ENCODE data around the gene TLCD3B. TPM values are rescaled to one million over a fixed set of nuclear protein-coding genes. Genes with fewer than 3 reads are reported as not detected.

Gene TLCD3B
- total and polyA plus RNA-seq, 9 of the 15 experiments (the other 6 are each of a cell fraction or from before 2014, with no cell fraction given) = 0.10 to 0.52 (median 0.23) TPM; not detected in 4

- TF ChIP-seq, protein P1, sequence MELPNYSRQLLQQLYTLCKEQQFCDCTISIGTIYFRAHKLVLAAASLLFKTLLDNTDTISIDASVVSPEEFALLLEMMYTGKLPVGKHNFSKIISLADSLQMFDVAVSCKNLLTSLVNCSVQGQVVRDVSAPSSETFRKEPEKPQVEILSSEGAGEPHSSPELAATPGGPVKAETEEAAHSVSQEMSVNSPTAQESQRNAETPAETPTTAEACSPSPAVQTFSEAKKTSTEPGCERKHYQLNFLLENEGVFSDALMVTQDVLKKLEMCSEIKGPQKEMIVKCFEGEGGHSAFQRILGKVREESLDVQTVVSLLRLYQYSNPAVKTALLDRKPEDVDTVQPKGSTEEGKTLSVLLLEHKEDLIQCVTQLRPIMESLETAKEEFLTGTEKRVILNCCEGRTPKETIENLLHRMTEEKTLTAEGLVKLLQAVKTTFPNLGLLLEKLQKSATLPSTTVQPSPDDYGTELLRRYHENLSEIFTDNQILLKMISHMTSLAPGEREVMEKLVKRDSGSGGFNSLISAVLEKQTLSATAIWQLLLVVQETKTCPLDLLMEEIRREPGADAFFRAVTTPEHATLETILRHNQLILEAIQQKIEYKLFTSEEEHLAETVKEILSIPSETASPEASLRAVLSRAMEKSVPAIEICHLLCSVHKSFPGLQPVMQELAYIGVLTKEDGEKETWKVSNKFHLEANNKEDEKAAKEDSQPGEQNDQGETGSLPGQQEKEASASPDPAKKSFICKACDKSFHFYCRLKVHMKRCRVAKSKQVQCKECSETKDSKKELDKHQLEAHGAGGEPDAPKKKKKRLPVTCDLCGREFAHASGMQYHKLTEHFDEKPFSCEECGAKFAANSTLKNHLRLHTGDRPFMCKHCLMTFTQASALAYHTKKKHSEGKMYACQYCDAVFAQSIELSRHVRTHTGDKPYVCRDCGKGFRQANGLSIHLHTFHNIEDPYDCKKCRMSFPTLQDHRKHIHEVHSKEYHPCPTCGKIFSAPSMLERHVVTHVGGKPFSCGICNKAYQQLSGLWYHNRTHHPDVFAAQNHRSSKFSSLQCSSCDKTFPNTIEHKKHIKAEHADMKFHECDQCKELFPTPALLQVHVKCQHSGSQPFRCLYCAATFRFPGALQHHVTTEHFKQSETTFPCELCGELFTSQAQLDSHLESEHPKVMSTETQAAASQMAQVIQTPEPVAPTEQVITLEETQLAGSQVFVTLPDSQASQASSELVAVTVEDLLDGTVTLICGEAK (IDR thresholded peaks at IDR 0.05) = peak; percentile 58; the same call in 1 of the 2 replicates
- TF ChIP-seq, protein P1 (CRISPR knock-in tag; IDR thresholded peaks at IDR 0.05) = no peak
- TF ChIP-seq REST (IDR thresholded peaks at IDR 0.05; ENCODE audit: borderline replicate concordance) = no peak
- TF ChIP-seq REST (CRISPR knock-in tag; IDR thresholded peaks at IDR 0.05; ENCODE audit: low read depth) = peak; percentile 39; the same call in 1 of the 2 replicates
- no peak for TF ChIP-seq CREB3 (tag; conservative IDR thresholded peaks at IDR 0.05; ENCODE audit: low read depth)
- no peak for TF ChIP-seq ZNF586 (CRISPR knock-in tag; conservative IDR thresholded peaks at IDR 0.05)
- TF ChIP-seq, protein P2, sequence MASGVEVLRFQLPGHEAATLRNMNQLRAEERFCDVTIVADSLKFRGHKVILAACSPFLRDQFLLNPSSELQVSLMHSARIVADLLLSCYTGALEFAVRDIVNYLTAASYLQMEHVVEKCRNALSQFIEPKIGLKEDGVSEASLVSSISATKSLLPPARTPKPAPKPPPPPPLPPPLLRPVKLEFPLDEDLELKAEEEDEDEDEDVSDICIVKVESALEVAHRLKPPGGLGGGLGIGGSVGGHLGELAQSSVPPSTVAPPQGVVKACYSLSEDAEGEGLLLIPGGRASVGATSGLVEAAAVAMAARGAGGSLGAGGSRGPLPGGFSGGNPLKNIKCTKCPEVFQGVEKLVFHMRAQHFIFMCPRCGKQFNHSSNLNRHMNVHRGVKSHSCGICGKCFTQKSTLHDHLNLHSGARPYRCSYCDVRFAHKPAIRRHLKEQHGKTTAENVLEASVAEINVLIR (CRISPR knock-in tag; IDR thresholded peaks at IDR 0.05) = no peak
These were observed 21.8 kb upstream of the TLCD3B start (continued) for GRCh38 chr16:30052671-30053372.

Data from K562 (cell line).